Measurements from ENCODE around the gene PDE10A. TPM values are rescaled to one million over a fixed set of nuclear protein-coding genes. Genes with fewer than 3 reads are reported as not detected.
"Not testable (repeated sequence)": the region's sequence is repeated elsewhere in the genome, so short reads cannot be mapped to it uniquely, and the experiment has no call there.

PDE10A gene
- total RNA-seq, 1 donor from 2014 or later, result 6.0 TPM

DNA sequence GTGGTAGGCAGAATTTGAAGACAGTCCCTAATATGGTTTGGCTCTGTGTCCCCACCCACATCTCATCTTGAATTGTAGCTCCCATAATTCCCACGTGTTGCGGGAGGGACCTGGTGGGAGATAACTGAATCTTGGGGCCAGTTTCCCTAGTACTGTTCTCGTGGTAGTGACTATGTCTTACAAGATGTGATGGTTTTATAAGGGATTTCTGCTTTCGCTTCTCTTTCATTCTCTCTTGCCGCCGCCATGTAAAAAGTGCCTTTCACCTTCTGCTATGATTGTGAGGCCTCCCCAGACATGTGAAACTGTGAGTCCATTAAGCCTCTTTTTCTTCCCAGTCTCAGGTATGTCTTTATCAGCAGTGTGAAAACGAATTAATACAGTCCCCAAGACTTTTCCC is 103.4 kb downstream of the PDE10A start:
- Histone ChIP-seq H3K36me3 (no peaks in the 10 kb centered on the region), H3K27me3 (no peaks in the 10 kb centered on the region), H3K4me1 (no peaks in the 10 kb centered on the region), H3K9me3 (no peaks in the 10 kb centered on the region), H3K4me3 (no peak overlapping the region), H3K27ac (no peak overlapping the region)
- ATAC-seq (no peak), DNase-seq (no peak)
- TF ChIP-seq, protein P1, sequence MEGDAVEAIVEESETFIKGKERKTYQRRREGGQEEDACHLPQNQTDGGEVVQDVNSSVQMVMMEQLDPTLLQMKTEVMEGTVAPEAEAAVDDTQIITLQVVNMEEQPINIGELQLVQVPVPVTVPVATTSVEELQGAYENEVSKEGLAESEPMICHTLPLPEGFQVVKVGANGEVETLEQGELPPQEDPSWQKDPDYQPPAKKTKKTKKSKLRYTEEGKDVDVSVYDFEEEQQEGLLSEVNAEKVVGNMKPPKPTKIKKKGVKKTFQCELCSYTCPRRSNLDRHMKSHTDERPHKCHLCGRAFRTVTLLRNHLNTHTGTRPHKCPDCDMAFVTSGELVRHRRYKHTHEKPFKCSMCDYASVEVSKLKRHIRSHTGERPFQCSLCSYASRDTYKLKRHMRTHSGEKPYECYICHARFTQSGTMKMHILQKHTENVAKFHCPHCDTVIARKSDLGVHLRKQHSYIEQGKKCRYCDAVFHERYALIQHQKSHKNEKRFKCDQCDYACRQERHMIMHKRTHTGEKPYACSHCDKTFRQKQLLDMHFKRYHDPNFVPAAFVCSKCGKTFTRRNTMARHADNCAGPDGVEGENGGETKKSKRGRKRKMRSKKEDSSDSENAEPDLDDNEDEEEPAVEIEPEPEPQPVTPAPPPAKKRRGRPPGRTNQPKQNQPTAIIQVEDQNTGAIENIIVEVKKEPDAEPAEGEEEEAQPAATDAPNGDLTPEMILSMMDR (IDR thresholded peaks at IDR 0.05), result no peak
- intact Hi-C loops (cut with DNase I), result no loop called here

DNA sequence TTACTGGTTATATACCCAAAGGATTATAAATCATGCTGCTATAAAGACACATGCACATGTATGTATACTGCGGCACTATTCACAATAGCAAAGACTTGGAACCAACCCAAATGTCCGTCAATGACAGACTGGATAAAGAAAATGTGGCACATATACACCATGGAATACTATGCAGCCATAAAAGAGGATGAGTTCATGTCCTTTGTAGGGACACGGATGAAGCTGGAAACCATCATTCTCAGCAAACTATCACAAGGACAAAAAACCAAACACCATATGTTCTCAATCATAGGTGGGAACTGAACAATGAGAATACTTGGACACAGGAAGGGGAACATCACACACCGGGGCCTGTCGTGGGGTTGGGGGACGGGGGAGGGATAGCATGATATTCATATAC is 104.9 kb downstream of the PDE10A start:
- H3K27ac ChIP-seq; intact Hi-C loops (cut with DNase I); H3K4me3 ChIP-seq; H3K36me3 ChIP-seq; H3K27me3 ChIP-seq; ATAC-seq; H3K4me1 ChIP-seq; H3K9me3 ChIP-seq; DNase-seq: not testable (repeated sequence)

DNA sequence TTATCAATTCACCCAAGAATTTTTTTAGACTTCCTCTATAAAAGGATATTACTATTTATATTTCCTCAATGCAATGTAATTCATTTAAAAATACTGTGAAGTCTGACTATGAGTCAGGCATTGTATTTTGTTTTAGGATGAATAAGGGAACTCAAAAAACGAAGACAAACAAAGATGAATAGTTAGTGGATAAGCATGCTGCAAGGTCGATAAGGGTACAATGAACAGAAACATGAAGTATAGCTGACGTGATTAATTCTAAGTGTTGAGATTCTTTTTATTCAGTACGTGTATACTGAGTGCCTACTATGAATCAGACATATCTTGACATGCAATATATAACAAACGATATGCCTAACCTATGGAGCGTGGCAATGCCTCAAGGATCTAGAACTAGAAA is 105.4 kb downstream of the PDE10A start:
- Histone ChIP-seq H3K4me3 (no peak overlapping the region), H3K4me1 (no peaks in the 10 kb centered on the region), H3K36me3 (no peaks in the 10 kb centered on the region), H3K9me3 (no peaks in the 10 kb centered on the region), H3K27me3 (no peaks in the 10 kb centered on the region), H3K27ac (no peak overlapping the region)
- intact Hi-C loops (cut with DNase I), result no loop called here
- DNase-seq, result no peak
- TF ChIP-seq, protein P1 (IDR thresholded peaks at IDR 0.05), result no peak
- no peak for ATAC-seq

DNA sequence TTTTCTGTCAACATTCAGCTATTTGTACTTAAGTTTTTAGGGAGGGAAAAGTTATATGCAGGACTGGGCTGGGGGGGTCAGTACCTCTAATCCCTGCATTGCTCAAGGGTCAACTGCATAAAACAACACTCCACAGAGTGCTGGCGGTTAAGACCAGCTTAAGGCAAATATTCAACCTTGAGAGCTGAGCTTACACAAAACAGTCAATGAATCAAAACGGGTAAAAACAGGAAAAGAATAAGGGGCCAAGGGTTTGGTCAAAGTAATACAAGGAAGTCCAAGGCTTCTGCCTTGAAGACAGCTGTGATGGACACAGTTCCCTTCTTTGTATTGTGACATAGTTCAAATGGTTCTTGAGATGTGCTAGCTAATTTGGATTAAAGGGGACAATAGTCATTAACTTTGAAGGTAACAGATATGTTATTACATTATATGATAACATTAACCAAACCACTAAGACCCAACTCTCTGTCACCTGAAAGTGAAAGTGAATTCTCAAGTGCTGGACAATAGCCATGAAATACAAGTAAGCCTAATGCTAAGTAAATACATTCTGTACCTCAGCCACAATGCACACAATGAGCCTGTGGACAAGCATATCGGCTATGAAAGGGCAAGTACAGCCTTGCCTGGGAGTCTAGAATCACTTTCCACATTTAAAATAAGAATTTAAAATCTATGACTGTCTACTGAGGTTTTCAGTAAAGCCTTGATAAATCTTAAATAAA is 106.8 kb downstream of the PDE10A start:
- DNase-seq (no peak), ATAC-seq (peak; percentile 80)
- TF ChIP-seq, protein P1 (IDR thresholded peaks at IDR 0.05), result no peak
- Histone ChIP-seq H3K4me1 (no peaks in the 10 kb centered on the region), H3K27ac (no peak overlapping the region), H3K4me3 (no peak overlapping the region), H3K9me3 (no peaks in the 10 kb centered on the region), H3K27me3 (no peaks in the 10 kb centered on the region), H3K36me3 (no peaks in the 10 kb centered on the region)
- intact Hi-C loops (cut with DNase I), result no loop called here

DNA sequence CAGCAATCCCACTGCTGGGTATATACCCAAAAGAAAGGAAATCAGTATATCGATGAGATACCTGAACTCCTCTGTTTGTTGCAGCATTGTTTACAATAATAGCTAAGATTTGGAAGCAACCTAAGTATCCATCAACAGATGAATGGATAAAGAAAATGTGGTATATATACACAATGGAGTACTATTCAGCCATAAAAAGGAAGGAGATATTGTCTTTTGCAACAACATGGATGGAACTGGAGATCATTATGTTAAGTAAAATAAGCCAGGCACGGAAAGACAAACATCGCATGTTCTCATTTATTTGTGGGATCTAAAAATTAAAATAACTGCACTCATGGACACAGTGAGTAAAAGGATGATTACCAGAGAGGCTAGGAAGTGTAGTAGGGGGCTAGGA is 108.4 kb downstream of the PDE10A start:
- H3K27me3 ChIP-seq; H3K4me3 ChIP-seq; H3K9me3 ChIP-seq; H3K4me1 ChIP-seq; DNase-seq; ATAC-seq; intact Hi-C loops (cut with DNase I); H3K36me3 ChIP-seq; H3K27ac ChIP-seq: not testable (repeated sequence)

DNA sequence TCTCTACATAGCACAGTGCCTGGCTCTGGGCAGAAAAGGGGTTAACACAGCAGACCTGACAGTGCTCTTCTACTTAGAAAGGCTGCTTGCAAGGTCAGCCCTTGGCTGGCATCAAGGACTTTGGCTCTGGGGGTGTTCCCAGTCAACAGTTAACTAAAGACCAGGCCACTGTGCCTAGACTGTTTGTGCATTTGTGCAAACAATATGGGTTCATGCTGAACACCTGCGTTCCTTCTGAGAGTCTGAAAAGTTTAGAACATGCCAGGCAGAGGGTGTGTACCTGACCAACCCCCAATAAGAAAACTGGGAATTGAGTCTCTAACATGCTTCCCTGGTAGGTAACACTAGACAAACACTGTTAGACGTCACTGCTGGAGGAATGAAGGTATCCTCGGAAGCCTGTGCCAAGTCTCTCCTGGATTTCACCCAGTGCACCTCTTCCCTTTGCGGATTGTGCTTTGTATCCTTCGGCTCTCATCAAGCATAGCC is 110.7 kb downstream of the PDE10A start:
- ATAC-seq, result peak; percentile 39
- no peak overlapping the region for H3K27ac ChIP-seq
- intact Hi-C loops (cut with DNase I), result no loop called here

More for the DNA sequence above, 110.7 kb downstream of the PDE10A start:
- no peaks in the 10 kb centered on the region for H3K27me3 ChIP-seq
- H3K4me1 ChIP-seq, result no peaks in the 10 kb centered on the region
- H3K9me3 ChIP-seq, result no peaks in the 10 kb centered on the region
- H3K36me3 ChIP-seq, result no peaks in the 10 kb centered on the region
- TF ChIP-seq, protein P1 (IDR thresholded peaks at IDR 0.05), result no peak
- H3K4me3 ChIP-seq, result no peak overlapping the region
- DNase-seq, result no peak

Measured in upper lobe of right lung (tissue), 1 donor.